HG02852 (cell line): Measurements from ENCODE around the gene TRIM67.

ENCODE experiments used
- ATAC-seq: cut with Tn5 transposase; IDR thresholded peaks from one replicate; pipeline ENCODE4 v1.9.1; 2021; ENCODE audit warnings: mild to moderate bottlenecking, moderate library complexity; ENCODE audit not compliant: unreplicated experiment

The TRIM67 gene

GRCh38 chr1:231182317-231182716 is 20.5 kb downstream of the TRIM67 start:
- no peak for ATAC-seq

GRCh38 chr1:231183639-231184590 is 22.1 kb downstream of the TRIM67 start:
- ATAC-seq: no peak

- ATAC-seq: no peak
Measured at GRCh38 chr1:231184891-231185290, 23.0 kb downstream of the TRIM67 start.

GRCh38 chr1:231185391-231185790 is 23.5 kb downstream of the TRIM67 start:
- no peak for ATAC-seq

GRCh38 chr1:231186356-231187115 is 24.7 kb downstream of the TRIM67 start:
- no peak for ATAC-seq

- no peak for ATAC-seq
Measured at GRCh38 chr1:231187571-231187970, 25.7 kb downstream of the TRIM67 start.

- no peak for ATAC-seq
Measured at GRCh38 chr1:231188072-231188471, 26.2 kb downstream of the TRIM67 start.

GRCh38 chr1:231188768-231189167 is 26.9 kb downstream of the TRIM67 start:
- no peak for ATAC-seq

GRCh38 chr1:231189683-231190270 is 27.9 kb downstream of the TRIM67 start:
- no peak for ATAC-seq

GRCh38 chr1:231190456-231190855 is 28.6 kb downstream of the TRIM67 start:
- no peak for ATAC-seq

GRCh38 chr1:231192620-231193163 is 30.8 kb downstream of the TRIM67 start:
- ATAC-seq: no peak

- no peak for ATAC-seq
Measured at GRCh38 chr1:231193710-231194340, 32.0 kb downstream of the TRIM67 start.

- ATAC-seq: no peak
Measured at GRCh38 chr1:231194476-231194842, 32.6 kb downstream of the TRIM67 start.

- ATAC-seq: no peak
Measured at GRCh38 chr1:231194843-231195516, 33.1 kb downstream of the TRIM67 start.

GRCh38 chr1:231196307-231196706 is 34.4 kb downstream of the TRIM67 start:
- ATAC-seq: no peak

- no peak for ATAC-seq
Measured at GRCh38 chr1:231196728-231197127, 34.9 kb downstream of the TRIM67 start.

GRCh38 chr1:231199868-231200267 is 38.0 kb downstream of the TRIM67 start:
- ATAC-seq: no peak

GRCh38 chr1:231200388-231201031 is 38.7 kb downstream of the TRIM67 start:
- ATAC-seq: no peak

- no peak for ATAC-seq
Measured at GRCh38 chr1:231201375-231201978, 39.6 kb downstream of the TRIM67 start.
